Activated CD8-positive, alpha-beta T cell treated with anti-CD3 and anti-CD28 coated beads for 36 hours (primary cell): ENCODE data around the gene DNMT3A. TPM values are rescaled to one million over a fixed set of nuclear protein-coding genes. Genes with fewer than 3 reads are reported as not detected.

Experiments used
- ATAC-seq: fragments of 200-7000 bp; cut with Tn5 transposase; one replicate; pipeline ENCODE4 v1.10.0; 2021; ENCODE audit warnings: mild to moderate bottlenecking, moderate library complexity
- CTCF ChIA-PET: fragments of 350-600 bp; sonication (Branson Sonifier 250); formaldehyde crosslinking; loops from one replicate; lab custom pipeline; 2021; ENCODE audit warnings: antibody characterized with exemption; lab: Charles Lee
- POLR2A ChIA-PET: fragments of 350-600 bp; sonication (Branson Sonifier 250); formaldehyde crosslinking; loops from one replicate; lab custom pipeline; 2021; ENCODE audit warnings: antibody characterized with exemption; lab: Charles Lee
- DNase-seq: peaks from one replicate; pipeline ENCODE4 v3.0.0-alpha.2; 2020
- H3K27ac Mint-ChIP-seq: one replicate; pipeline ENCODE4 v1.8.0; 2021; ENCODE audit warnings: mild to moderate bottlenecking, mixed read lengths
- H3K27me3 Mint-ChIP-seq: one replicate; pipeline ENCODE4 v1.8.0; 2021; ENCODE audit warnings: mixed read lengths
- H3K36me3 Mint-ChIP-seq: one replicate; pipeline ENCODE4 v1.8.0; 2021; ENCODE audit warnings: low read depth, mixed read lengths
- H3K4me1 Mint-ChIP-seq: one replicate; pipeline ENCODE4 v1.8.0; 2021; ENCODE audit warnings: low read depth, mixed read lengths
- H3K4me3 Mint-ChIP-seq: one replicate; pipeline ENCODE4 v1.8.0; 2021; ENCODE audit warnings: mild to moderate bottlenecking, moderate library complexity, mixed read lengths
- H3K9me3 Mint-ChIP-seq: one replicate; pipeline ENCODE4 v1.8.0; 2021; ENCODE audit warnings: mixed read lengths
- CTCF ChIP-seq: fragments of 200-600 bp; IDR thresholded peaks from one replicate; pipeline ENCODE4 v1.8.0; 2022; ENCODE audit warnings: antibody characterized with exemption, mild to moderate bottlenecking
- intact Hi-C: fragments of 100-400 bp; cut with micrococcal nuclease; formaldehyde crosslinking; loops from one replicate; pipeline ENCODE4 v1.10.0; 2022
- total RNA-seq, 2 experiments: library from RNA; stranded (reverse); gene quantifications; one replicate each; pipeline ENCODE4 v1.2.3, GENCODE V29; 2021

Gene DNMT3A
- total RNA-seq, 2 experiments from 2014 or later = 84.8 to 97.8 TPM

GRCh38 chr2:25207078-25207545 is 134.6 kb downstream of the DNMT3A start:
- intact Hi-C loops = no loop called here
- ATAC-seq (no peak), DNase-seq (peak; percentile 49)
- no peaks in the 10 kb centered on the region for H3K9me3 Mint-ChIP-seq
- TF ChIP-seq CTCF = no peak
- peaks cover 39% of the 10 kb centered on the region for H3K4me1 Mint-ChIP-seq
- no peak overlapping the region for H3K4me3 Mint-ChIP-seq
- POLR2A ChIA-PET = interaction anchor here (0.7 to 1.2 kb wide), 3 partner anchors 9 to 235 kb away, joined by 3 read pairs; no protein-coding TSS in a partner anchor
- no peaks in the 10 kb centered on the region for H3K36me3 Mint-ChIP-seq
- H3K27ac Mint-ChIP-seq = peak overlapping the region; percentile 26
- no peaks in the 10 kb centered on the region for H3K27me3 Mint-ChIP-seq
- CTCF ChIA-PET = interaction anchor here (0.7 to 6.8 kb wide), 4 partner anchors 11 to 44 kb away, joined by 3 to 52 read pairs (median 7); no protein-coding TSS in a partner anchor

DNA sequence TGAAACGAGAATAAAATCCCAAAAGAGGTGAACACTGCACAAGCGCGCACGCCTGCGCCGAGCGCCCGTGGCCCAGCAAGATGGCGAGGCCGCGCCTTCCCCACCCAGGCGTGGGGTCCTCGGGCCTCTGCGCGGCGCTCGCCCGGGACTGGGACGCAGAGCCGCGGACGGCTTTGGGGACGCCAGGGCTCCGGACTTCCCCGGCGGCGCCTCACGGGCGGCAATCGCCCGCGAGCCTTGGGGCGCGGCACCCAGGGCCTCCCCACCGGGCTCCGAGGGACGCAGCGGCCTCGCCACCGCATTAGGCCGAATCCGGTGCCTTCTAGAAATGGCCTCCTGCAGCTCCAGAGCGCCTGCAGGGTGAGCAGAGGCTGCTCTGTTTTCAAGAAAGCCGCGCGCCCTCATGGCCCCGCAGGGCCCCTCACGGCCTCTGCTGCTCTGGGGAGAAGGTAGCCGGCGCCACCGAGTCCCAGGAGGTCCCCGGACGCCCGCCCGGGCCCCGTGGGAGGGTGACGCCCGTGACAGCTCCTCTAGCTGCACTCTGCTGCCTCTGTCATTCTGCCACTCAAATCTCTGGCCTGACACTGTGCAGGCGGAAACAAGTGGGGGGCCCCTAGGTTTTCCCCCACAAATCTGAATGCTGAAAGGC is 137.4 kb downstream of the DNMT3A start:
- ATAC-seq (peak; percentile 62), DNase-seq (peak; percentile 29)
- Mint-ChIP-seq H3K27me3 (no peaks in the 10 kb centered on the region), H3K36me3 (no peaks in the 10 kb centered on the region), H3K4me1 (peaks cover 25% of the 10 kb centered on the region), H3K4me3 (no peak overlapping the region), H3K27ac (no peak overlapping the region), H3K9me3 (no peaks in the 10 kb centered on the region)
- intact Hi-C loops = no loop called here
- no peak for TF ChIP-seq CTCF
- ChIA-PET POLR2A (no interaction called here), CTCF (interaction anchor here (6.8 kb wide), 1 partner anchor 8 kb away, joined by 52 read pairs; no protein-coding TSS in a partner anchor)

DNA sequence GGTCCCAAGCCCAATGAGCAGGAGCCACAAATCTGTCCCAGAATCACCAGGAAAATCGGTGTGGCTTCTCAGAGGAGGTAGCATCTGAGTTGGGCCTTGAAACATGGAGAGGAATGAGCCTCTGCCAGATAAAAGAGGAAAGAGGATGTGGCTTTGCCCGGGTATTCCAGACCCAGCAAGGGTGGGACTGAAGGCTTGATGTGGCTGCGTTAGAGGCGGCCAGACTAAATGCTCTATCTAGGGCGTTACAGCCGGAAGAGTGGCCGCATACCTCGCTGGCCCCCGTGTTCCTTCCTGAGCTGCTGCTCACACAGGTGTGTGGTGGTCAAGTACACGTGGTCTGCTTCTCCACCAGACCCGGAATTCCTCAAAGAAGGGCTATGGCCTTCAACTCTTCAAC is 139.4 kb downstream of the DNMT3A start:
- ATAC-seq = no peak
- POLR2A ChIA-PET = no interaction called here
- peaks cover 13% of the 10 kb centered on the region for H3K4me1 Mint-ChIP-seq
- H3K36me3 Mint-ChIP-seq = no peaks in the 10 kb centered on the region
- TF ChIP-seq CTCF = no peak
- H3K27ac Mint-ChIP-seq = no peak overlapping the region
- intact Hi-C loops = no loop called here
- no peak overlapping the region for H3K4me3 Mint-ChIP-seq
- no peaks in the 10 kb centered on the region for H3K9me3 Mint-ChIP-seq
- DNase-seq = no peak
- H3K27me3 Mint-ChIP-seq = no peaks in the 10 kb centered on the region
- CTCF ChIA-PET = no interaction called here

GRCh38 chr2:25201794-25202193 is 139.9 kb downstream of the DNMT3A start:
- no peak for TF ChIP-seq CTCF
- Mint-ChIP-seq H3K36me3 (no peaks in the 10 kb centered on the region), H3K4me1 (peaks cover 8% of the 10 kb centered on the region), H3K27ac (no peak overlapping the region), H3K27me3 (no peaks in the 10 kb centered on the region), H3K9me3 (no peaks in the 10 kb centered on the region), H3K4me3 (no peak overlapping the region)
- CTCF ChIA-PET = no interaction called here
- no peak for DNase-seq
- intact Hi-C loops = no loop called here
- no peak for ATAC-seq
- POLR2A ChIA-PET = no interaction called here

DNA sequence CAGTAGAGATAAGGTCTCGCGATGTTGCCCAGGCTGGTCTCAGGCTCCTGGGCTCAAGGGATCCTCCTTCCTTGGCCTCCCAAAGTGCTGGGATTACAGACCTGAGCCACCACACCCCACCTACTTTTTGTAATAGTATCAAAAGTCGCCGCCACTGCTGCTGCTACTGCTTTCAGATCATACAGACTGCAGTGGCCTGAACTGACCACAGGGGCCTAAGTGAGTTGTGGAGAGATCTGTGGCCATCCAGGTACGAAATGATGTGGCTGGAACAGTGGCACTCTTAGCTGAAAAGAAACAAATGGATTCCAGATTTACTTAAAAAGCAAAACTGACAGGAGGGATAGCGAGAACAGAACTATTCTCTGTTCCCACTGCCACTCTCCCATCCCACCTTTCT is 140.5 kb downstream of the DNMT3A start:
- no peaks in the 10 kb centered on the region for H3K36me3 Mint-ChIP-seq
- intact Hi-C loops = no loop called here

More for the DNA sequence above, 140.5 kb downstream of the DNMT3A start:
- DNase-seq (peak; percentile 18), ATAC-seq (peak; percentile 29)
- peak; percentile 20 for TF ChIP-seq CTCF
- CTCF ChIA-PET = no interaction called here
- Mint-ChIP-seq H3K27ac (no peak overlapping the region), H3K27me3 (no peaks in the 10 kb centered on the region), H3K4me3 (no peak overlapping the region), H3K9me3 (no peaks in the 10 kb centered on the region), H3K4me1 (peaks cover 7% of the 10 kb centered on the region)
- POLR2A ChIA-PET = no interaction called here
